ENCODE data around the gene GDF11.

The GDF11 gene

DNA sequence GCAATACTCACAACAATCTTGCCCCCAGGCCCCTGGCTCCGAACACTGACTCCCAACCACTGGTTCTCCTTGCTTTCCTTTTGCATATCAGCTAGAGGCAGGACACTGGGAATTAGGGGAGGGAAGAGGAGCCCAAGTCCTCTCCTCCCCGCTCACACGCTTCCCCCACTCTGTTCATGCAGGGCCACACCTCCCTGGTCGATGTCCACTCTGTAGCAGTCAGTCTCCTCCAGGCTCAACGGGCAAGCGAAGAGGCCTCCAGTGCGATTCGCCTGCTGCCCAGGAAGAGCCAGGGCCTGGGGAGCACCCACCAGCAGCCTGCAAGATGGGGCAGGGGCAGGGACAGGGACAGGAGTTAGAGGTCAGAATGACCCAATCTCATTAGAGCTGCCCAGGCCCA is 40.1 kb upstream of the GDF11 start:
- Histone ChIP-seq H3K4me2 (ENCODE audit: low read length) (no peak overlapping the region), H3K36me3 (ENCODE audit: control insufficient read depth, insufficient read depth, low read length) (no peaks in the 10 kb centered on the region), H3K4me1 (no peaks in the 10 kb centered on the region), H3K9ac (no peak overlapping the region), H3K27me3 (ENCODE audit: control insufficient read depth, insufficient read depth, low read length) (no peaks in the 10 kb centered on the region), H3K79me2 (no peaks in the 10 kb centered on the region), H3K4me3 (ENCODE audit: low read depth, low read length) (no peak overlapping the region), H2AFZ (no peak overlapping the region), H3K27ac (no peak overlapping the region), H3K9me3 (ENCODE audit: control insufficient read depth, low read length) (no peaks in the 10 kb centered on the region)
- TF ChIP-seq, protein P1, sequence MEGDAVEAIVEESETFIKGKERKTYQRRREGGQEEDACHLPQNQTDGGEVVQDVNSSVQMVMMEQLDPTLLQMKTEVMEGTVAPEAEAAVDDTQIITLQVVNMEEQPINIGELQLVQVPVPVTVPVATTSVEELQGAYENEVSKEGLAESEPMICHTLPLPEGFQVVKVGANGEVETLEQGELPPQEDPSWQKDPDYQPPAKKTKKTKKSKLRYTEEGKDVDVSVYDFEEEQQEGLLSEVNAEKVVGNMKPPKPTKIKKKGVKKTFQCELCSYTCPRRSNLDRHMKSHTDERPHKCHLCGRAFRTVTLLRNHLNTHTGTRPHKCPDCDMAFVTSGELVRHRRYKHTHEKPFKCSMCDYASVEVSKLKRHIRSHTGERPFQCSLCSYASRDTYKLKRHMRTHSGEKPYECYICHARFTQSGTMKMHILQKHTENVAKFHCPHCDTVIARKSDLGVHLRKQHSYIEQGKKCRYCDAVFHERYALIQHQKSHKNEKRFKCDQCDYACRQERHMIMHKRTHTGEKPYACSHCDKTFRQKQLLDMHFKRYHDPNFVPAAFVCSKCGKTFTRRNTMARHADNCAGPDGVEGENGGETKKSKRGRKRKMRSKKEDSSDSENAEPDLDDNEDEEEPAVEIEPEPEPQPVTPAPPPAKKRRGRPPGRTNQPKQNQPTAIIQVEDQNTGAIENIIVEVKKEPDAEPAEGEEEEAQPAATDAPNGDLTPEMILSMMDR (IDR thresholded peaks at IDR 0.05): no peak

DNA sequence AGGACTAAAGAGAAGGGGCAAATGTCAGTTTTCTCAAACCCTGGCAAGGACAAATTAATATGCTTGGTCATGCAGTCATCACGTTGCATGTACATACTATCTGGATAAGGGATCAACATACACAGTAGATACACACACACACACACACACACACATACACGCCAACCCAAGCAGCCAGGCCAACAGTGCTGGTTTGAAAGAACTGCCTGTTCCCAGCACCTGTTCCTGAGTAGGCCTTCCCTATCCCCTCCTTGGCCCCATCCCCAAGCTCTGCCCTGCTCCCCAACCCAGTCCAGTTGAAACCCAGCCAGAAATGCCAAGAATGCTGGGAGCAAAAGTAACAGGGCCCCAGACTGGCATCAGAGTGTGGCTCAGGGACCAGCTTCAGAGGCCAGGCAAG is 39.6 kb upstream of the GDF11 start:
- Histone ChIP-seq H3K27me3 (ENCODE audit: control insufficient read depth, insufficient read depth, low read length) (no peaks in the 10 kb centered on the region), H3K79me2 (no peaks in the 10 kb centered on the region), H3K9me3 (ENCODE audit: control insufficient read depth, low read length) (no peaks in the 10 kb centered on the region), H3K4me1 (no peaks in the 10 kb centered on the region), H3K4me2 (ENCODE audit: low read length) (no peak overlapping the region), H3K36me3 (ENCODE audit: control insufficient read depth, insufficient read depth, low read length) (no peaks in the 10 kb centered on the region), H2AFZ (no peak overlapping the region), H3K4me3 (ENCODE audit: low read depth, low read length) (no peak overlapping the region), H3K27ac (no peak overlapping the region), H3K9ac (no peak overlapping the region)
- TF ChIP-seq, protein P1 (IDR thresholded peaks at IDR 0.05): no peak

DNA sequence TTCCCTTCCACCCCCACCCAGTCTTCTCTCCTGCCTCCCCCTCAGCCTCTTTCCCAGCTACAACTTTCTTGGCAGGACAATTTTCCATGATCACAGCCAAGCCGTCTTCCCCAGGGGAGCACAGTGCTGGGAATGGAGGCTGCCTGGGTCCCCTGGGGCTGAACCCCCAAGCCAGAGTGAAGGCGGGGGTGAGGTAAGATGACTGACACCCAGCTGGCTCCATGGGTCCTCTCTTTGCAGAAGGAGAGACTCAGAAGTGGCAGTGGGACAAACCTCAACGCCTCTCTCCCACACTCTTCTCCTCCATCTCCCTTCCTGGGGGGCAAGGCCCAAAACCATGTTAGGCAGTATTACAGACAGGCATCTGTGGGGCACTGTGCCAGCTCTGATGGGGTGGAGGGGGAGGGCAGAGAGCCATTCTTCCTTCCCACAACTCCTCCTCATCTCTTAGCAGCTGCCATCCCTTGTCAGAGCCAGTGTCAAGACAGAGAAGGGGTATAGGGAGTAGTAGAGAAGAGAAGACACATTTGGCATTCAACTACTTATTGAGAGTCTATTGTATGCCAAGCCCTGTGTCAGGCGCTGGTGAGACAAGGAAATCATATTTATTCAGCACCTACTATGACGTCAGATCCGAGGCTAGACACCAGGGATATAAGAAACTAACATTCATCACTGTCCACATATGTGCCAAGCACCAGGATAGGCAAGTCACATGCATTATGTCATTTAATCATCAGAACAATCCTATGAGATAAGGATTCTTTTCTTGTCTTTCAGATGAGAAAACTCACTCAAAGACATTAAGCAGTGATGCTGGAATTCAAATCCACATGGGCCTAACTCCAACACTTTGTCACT is 38.8 kb upstream of the GDF11 start:
- no peaks in the 10 kb centered on the region for H3K4me1 ChIP-seq
- H3K4me3 ChIP-seq (ENCODE audit: low read depth, low read length): no peak overlapping the region
- H3K4me2 ChIP-seq (ENCODE audit: low read length): no peak overlapping the region
- no peak overlapping the region for H3K27ac ChIP-seq
- no peak overlapping the region for H2AFZ ChIP-seq
- TF ChIP-seq, protein P1 (IDR thresholded peaks at IDR 0.05): no peak
- no peak overlapping the region for H3K9ac ChIP-seq
- no peaks in the 10 kb centered on the region for H3K9me3 ChIP-seq (ENCODE audit: control insufficient read depth, low read length)
- no peaks in the 10 kb centered on the region for H3K36me3 ChIP-seq (ENCODE audit: control insufficient read depth, insufficient read depth, low read length)
- H3K27me3 ChIP-seq (ENCODE audit: control insufficient read depth, insufficient read depth, low read length): no peaks in the 10 kb centered on the region
- H3K79me2 ChIP-seq: no peaks in the 10 kb centered on the region

DNA sequence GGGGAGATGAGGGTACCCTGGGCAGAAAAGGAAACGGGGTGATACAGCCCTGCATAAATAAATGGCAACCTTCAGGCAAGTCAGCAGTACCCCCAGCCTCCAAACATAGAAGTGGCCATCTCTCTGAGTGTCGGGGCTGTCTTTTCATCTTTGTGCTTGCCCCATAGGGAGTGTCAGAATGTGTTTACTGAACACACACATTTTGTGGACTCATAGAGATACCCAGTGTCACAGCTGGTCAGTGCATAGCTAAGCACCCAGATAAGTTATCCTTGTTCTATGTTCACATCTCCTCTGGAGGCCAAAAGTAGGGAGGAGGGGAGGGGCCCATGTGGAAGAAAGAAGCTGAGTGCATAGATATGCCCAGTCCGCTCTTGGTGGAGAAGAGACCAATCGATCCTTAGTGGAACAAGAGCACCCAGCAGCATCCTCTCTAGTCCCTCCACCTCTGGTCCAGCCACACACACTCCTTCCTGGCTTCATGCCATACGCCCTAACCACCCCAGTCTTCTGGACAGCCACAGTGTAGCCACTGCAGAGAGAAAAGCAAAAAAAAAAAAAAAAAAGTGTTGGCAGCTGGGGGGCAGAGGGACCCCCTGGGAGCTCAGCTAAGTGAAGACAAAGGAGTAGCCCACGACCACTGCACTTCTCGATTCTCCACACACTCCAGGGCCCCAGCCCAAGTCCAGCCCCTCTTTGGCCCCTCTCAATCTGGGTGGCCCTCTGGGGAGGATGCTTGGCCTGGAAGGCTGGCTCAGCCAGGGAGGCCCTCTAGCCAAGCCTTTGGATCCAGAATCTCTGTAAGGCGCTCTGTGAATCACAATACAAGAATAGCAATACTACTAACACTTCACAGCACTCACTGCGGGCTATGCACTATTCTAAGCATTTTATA is 37.9 kb upstream of the GDF11 start:
- Histone ChIP-seq H3K9ac (no peak overlapping the region), H3K27ac (no peak overlapping the region)

More for the DNA sequence above, 37.9 kb upstream of the GDF11 start:
- Histone ChIP-seq H3K4me1 (no peaks in the 10 kb centered on the region), H3K4me3 (ENCODE audit: low read depth, low read length) (no peak overlapping the region), H3K9me3 (ENCODE audit: control insufficient read depth, low read length) (no peaks in the 10 kb centered on the region), H3K27me3 (ENCODE audit: control insufficient read depth, insufficient read depth, low read length) (no peaks in the 10 kb centered on the region), H2AFZ (no peak overlapping the region), H3K4me2 (ENCODE audit: low read length) (no peak overlapping the region), H3K79me2 (no peaks in the 10 kb centered on the region), H3K36me3 (ENCODE audit: control insufficient read depth, insufficient read depth, low read length) (no peaks in the 10 kb centered on the region)
- TF ChIP-seq, protein P1 (IDR thresholded peaks at IDR 0.05): no peak
